ENCODE measurements around the gene PDE1A.

Gene PDE1A

DNA sequence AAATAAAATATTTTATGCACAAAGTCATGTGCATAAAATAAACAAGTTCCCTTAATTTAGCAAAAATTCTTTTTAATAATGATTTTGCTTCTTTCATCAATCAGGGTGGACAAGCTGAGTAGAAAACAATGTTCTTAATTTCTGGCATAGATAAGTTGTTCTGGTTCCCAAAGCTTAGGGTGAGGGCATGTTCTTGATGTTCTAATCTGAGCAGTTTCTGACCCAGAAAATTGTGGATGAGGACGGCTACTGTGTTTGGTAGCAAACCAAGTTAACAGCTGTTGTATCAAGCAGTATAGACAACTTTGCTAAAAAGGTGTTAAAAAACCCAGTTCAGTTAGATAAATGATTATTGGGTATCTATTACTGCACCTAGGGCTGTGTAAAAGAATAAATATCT lies 158.9 kb downstream of the PDE1A start:
- DNase-seq (ENCODE audit: low read depth in 2 of 2): no peak

DNA sequence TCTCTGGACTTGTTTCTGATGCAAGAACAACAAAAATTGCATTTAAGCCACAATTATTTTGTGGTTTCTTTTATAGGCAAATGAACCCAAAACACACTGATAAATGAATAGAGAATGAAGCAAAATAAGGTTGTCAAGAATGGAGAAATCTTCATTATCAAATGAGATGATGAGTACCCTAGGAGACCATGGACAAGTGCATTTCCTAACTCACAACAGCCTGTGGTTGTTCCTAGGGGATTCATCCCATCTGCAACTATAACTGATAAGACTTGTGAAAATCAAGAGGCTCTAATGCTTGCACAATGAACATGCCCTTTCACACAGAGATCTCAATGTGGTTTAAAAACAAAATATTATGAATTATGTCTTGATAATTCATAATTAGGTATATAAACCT lies 159.9 kb downstream of the PDE1A start:
- no peak for DNase-seq (ENCODE audit: low read depth in 2 of 2)

DNA sequence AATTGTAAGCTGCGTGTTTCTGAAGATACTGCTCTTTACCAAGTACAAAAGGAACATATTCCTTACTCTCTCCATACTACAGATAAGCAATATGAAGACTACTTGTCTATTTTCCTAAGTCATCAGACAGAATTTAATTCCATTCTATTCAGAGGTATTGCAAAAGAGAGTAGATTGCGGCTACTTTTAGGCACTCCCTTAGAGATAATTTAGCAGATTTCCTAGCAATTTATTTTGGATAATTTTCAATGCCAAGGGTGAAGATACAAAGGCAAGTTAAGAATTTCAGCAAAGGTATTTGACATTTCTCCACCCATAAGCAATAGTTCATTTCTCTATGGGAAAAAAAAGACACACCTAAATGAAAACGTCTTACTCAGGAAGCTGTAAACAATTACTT lies 161.1 kb downstream of the PDE1A start:
- DNase-seq (ENCODE audit: low read depth in 2 of 2): no peak

DNA sequence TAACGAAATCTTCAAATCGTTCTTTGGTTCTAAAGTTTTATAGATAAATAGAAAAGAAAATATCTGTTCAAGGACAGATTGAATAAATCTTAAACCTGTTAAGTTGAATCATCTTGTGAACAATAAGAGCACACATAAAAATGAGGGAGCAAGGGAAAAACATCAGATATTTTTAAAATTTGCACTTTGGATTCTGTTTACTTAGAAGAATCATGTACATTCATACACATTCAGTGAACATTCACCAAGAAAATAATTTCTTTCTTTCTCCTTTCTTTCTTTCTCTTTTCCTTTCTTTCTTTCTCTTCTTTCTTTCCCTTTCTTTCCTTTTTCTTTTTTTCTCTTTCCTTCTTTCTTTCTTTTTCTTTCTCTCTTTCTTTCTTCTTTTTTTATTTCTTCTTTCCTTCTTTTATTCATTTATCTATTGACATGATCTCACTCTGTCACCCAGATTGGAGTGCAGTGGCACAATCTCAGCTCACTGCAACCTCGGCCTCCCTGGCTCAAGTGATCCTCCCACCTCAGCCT lies 164.9 kb downstream of the PDE1A start:
- no peak for DNase-seq (ENCODE audit: low read depth in 2 of 2)

DNA sequence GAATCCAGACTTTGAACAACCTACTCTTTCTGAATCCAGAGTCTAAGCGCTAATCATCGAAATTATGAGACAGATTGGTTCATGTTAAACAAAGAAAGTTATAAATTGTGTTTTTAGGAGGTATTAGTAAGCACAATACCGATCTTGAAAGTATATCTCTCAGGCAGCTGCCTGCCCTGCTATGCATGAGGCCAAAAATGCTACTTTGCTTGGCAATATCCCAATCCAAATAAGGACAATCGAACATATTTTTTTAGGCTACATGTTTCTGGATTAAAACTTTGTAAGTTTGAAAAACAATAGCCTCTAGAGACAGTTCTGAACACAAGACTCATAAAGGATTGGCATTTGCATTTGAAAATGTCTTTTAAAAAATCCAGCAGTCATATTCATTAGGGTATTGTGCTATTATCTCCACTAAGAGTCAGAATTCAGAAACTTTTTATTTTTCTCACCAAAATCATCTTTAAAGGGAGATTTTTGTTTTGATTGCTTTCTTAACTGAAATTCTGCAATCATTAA lies 167.1 kb downstream of the PDE1A start:
- no peak for DNase-seq (ENCODE audit: low read depth in 2 of 2)

DNA sequence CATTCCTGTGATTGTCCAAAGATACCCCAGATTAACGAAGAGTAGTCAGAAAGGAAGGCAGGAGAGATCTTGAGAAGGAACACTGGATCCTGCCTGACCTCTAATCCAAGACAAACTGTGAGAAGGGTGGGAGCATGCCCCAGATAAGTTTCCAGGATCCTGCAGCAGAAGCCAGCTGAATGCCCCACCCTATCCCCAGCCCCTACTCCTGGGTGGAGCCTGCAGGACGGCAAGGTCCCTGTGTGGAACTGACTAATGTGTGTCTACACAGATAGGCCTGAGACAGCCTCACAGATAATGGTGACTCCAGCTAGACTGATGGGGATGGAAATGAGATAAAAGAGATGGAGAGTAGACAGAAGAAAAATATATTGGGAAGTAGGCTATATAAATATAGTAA lies 174.3 kb downstream of the PDE1A start:
- DNase-seq (ENCODE audit: low read depth in 2 of 2): no peak

DNA sequence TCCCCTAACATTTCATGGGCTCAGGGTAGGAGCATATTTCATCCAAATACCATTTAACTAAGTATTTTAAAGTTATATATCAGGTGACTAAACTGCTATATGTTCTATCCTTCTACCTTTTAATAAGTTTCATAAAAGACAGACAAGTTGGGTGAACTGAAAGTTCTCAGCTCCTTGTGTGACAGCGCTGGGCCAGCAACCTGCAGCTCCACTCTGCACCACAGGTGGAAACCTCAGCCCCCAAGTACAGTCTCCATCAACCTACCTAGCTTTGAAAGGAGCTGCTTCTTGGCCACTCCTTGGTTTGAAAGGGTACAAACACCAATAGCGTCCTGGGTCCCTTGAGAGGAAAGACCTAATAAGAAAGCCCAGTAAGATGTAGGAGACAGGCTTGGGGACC lies 177.9 kb downstream of the PDE1A start:
- DNase-seq (ENCODE audit: low read depth in 2 of 2): no peak

DNA sequence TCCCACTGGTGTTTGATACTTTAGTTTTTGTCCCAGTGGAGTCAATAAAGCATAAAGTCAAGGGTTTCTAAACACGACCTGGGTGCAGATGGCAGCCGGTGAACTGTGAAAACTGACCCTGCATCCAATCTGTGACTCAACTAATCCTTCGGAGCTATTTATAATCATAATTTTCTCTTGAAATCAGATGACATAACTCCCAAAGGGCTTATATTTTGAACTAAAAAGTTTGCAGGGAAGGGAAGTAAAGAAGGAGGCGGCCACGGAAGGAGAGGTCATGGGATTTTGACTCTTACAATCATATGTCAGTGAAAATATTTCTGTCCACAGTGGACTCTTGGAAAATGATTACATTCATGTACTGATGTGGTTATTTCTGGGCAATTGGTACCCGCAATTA lies 178.5 kb downstream of the PDE1A start:
- DNase-seq (ENCODE audit: low read depth in 2 of 2): no peak

DNA sequence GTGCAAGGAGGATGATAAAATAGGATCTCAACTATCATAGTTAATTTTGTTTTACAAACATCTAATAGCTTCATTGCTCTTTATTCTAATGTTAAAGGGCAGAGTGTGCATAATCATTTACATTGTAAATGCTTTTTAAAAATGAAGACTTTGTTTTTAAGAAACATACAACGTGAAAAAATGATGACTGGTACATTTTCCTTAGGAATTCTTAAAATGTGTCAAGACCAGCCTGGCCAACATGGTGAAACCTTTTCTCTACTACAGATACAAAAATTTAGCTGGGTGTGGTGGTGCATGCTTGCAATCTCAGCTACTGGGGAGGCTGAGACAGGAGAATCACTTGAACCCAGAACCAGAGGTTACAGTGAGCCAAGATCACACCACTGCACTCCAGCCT lies 179.0 kb downstream of the PDE1A start:
- no peak for DNase-seq (ENCODE audit: low read depth in 2 of 2)

DNA sequence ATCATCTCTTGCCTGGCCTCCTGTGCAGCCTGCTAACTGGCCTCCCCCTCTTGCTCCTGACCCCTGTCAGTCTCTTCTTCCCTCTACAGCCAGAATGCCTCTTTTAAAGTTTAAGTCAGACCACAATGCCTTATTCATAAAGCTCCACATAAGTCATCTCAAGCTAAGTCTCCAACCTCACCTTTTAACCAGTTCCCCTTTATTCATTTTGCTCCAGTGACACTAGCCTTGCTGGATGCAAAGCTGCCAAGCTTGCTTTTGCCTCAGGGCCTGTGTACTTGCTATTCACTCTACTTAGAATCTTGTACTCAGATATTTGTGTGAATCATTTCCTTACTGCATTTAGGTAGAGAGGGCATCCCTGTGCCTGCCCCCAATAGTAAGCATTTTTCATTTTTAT lies 180.9 kb downstream of the PDE1A start:
- no peak for DNase-seq (ENCODE audit: low read depth in 2 of 2)

DNA sequence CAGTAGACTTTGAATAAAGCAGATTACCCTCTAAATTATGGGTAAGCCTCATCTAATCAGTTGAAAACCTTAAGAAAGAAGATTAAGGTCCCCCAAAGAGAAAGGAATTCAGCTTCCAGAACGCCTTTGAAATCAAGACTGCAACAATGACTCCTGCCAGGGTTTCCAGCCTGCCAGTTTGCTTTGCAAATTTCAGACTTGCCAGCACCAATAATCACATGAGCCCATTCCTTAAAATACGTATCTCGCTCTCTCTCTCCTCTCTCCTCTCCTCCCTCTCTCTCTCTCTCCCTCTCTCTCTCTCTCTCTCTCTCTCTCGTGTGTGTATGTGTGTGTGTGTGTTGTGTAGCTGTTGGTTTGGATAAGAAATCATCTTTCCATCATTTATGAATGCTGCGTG lies 184.2 kb downstream of the PDE1A start:
- no peak for DNase-seq (ENCODE audit: low read depth in 2 of 2)

DNA sequence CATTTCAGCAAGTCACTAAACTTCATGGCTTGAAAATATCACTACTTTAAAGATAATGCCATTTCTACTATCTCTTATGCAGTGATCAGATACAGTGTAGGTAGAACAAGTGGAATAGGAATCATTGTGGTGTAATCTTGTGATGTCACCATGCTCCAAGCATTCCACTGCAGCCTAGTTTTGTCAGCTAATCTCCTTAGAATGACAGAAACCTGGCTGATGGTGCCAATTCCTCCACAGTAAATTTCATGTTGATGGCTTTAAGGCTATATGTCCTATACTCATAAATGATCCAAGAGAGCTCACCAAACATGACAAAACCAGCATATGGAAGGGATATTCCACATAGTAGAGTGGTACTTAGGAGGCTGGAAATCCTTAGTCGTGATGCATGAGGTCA lies 184.9 kb downstream of the PDE1A start:
- no peak for DNase-seq (ENCODE audit: low read depth in 2 of 2)

DNA sequence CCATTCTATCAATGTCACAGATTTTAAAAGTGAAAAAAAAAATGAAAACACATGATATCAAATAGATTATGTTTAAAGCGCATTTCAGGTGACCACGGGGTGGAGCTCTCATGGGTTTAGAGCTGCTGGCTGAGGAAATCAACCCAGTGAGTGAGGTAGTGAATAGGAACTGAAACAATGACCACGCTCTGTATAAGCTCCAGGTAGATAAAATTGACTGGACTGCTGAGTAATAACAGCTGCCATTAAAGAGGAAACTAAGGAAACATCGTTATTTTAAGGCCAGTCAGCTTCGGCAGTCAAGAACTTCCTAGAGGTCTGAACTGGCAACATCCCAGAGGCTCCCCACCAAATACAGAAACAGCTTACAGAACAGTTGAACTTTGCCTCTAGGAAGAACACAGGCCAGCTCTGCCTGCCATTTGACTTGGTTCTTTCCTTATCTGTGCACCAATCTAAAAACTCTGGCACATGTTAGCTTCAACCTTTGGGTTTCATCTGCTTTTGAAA lies 185.9 kb downstream of the PDE1A start:
- peak in 1 of 2 donors; percentile 9 for DNase-seq (ENCODE audit: low read depth in 2 of 2)

DNA sequence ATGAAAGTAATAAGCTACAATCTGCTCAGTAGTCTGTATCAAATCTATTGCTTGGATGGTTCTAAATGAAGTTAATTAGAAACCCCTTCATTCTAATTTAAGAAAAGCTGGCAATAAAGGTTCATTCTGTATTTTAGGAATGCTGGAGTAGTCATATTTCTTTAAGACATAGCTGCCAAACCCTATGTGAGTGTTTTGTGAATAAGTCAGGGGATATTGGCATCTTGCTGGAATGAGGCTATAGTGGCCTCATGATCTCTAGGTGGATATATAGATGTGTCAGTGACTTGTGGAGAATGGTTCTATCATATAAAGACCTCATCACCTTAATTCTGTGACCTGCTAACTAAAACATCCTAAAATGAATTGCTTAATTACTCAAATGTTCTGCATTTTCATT lies 196.3 kb downstream of the PDE1A start:
- DNase-seq (ENCODE audit: low read depth in 2 of 2): no peak

DNA sequence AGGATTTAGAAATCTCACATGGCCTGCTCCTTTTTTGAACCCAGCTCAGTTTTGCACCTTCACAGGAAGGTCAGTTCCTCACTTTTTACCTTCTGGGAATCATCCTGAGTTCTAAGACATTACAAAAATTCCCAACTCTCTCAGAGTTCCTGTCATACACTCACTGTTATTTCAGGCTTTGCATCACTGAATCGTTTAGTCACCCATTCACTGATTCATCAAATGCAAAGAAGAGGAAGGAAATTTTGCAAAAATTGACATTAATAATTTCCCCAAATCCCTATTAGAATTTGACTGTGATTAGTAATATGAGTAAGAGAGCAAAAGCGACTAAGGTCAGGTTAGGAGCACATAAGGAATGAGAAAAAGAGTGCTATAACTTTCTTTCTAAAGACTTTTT lies 197.5 kb downstream of the PDE1A start:
- no peak for DNase-seq (ENCODE audit: low read depth in 2 of 2)

DNA sequence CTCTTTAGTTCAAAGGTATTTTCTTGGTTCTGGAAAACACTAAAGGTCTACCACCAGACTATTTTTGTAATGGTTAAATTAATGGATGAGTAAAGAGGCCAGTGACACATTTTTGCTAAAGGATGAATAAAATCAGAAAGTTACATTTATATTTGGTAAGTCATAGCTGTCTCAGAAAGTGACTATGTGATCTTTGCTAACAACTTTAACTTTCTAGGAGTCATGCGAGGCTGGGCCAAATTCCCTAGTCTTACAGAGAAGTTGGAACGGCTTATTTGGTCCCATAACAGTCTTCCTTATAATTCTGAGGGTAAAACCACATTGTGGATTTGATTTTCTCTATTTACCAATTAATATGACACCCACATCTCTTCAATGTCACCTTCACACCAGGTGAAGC lies 198.1 kb downstream of the PDE1A start:
- DNase-seq (ENCODE audit: low read depth in 2 of 2): no peak

DNA sequence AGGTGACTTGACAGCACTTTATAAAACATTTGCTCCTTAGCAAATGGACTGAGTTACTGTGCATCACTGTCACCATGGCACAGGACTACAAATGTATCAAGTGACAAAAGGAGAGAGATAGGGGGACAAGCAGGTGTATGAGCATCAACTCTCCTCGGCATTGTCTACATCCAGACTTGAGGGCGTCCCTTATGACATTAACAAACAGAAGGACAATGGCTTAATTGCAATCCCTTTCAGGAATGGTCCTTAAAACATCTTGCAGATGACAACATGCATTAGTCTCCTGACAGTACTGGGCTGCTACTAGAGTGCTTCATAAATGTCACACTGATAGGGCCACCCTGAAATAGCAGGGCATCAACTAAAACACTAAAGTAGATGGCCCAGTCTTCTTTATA lies 198.8 kb downstream of the PDE1A start:
- DNase-seq (ENCODE audit: low read depth in 2 of 2): no peak

DNA sequence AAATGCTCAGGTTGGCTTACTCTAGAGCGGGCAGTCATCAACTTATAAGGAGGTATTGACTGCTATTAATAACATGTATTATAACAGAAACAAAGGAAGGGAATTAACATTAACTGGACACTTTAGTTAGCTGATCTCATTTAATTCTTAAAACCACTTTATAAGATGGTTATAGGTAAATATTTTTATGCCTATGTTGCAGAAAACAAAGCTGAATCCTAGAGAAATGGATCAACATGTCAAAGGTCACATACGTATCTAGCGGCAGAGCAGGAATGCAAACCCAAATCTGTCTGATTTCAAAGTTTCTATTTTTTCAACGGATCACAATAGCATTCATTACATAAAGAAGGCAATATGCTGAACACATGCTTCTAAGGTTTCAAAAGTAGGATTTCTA lies 200.0 kb downstream of the PDE1A start:
- DNase-seq (ENCODE audit: low read depth in 2 of 2): no peak

DNA sequence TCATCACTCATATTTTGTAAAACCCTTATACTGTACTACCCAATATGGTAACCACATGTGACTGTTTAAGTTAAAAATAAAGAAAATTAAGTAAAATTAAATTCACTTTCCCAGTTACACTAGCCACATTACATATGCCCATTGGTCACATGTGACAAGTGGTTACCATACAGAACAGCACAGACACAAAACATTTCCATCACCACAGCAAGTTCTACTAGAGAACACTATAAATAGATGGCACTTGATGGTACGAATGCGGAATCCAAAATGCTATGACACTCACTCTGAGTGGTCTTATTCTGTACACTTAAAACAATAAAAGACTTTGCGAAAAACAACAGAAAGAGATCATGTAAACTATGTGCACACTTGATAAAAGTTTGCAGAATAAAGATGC lies 202.2 kb downstream of the PDE1A start:
- DNase-seq (ENCODE audit: low read depth in 2 of 2): no peak

DNA sequence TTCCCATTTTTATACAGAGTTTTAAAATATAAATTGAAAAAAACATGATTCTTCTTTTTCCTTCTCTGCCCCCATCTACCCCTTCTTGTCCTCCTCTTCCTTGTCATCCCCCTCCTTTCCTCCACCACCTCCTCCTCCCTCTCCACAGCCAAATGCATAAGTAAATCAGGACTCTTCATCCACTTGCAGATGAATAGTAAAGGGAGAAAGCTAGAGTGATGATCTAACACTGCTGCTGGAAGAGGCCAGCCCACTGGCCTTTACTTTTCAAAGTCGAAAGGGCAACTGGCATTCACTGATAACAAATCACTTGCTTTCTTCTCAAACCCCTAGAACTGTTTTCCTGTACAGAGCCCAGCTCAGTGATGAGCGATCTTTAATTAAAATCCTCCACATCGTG lies 205.8 kb downstream of the PDE1A start:
- DNase-seq (ENCODE audit: low read depth in 2 of 2): no peak

DNA sequence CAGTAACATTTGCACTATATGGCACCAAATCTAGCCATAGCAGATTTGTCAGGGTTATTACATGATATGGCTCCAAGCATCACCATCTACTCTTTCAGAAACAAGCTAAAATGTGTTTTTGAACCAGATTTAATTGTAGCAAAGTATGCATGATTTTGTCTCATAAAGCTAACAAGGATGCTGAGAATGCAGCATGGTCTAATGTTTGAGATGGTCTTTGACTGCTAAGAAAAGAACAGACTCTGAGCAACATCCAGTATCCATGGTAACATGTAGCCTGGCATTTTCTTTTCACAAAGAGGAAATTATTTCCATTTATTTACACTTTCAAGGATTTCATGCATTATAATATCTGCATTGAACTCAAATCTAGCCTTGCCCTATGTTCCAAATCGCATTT lies 206.5 kb downstream of the PDE1A start:
- no peak for DNase-seq (ENCODE audit: low read depth in 2 of 2)

DNA sequence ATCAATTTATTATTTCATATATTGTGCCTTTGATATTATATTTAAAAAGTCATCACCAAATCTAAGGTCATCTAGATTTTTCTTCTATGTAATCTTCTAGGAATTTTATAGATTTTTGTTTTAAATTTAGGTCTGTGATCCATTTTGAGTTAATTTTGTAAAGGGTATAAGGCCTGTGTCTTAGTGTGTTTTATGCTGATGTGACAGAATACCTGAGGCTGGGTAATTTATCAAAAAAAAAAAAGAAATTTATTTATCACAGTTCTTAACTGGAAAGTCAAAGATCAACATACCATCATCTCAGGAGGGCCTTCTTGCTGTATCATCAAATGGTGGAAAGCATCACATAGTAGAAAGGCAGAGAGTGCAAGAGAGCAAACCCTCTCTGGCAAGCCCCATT lies 216.2 kb downstream of the PDE1A start:
- DNase-seq (ENCODE audit: low read depth in 2 of 2): no peak

DNA sequence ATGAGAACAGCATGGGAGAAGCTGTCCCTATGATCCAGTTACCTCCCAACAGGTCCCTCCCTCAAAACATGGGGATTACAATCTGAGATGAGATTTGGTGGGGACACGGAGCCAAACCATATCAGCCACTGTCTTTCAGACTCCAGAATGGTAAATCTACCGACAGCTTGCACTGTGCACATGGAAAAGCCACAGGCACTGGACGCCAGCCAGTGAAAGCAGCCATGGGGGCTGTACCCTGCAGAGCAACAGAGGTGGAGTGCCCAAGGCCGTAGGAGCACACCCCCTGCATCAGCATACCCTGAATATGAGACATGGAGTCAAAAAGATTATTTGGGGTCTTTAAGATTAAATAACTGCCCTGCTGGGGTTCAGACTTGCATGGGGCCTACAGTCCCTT lies 218.4 kb downstream of the PDE1A start:
- no peak for DNase-seq (ENCODE audit: low read depth in 2 of 2)

DNA sequence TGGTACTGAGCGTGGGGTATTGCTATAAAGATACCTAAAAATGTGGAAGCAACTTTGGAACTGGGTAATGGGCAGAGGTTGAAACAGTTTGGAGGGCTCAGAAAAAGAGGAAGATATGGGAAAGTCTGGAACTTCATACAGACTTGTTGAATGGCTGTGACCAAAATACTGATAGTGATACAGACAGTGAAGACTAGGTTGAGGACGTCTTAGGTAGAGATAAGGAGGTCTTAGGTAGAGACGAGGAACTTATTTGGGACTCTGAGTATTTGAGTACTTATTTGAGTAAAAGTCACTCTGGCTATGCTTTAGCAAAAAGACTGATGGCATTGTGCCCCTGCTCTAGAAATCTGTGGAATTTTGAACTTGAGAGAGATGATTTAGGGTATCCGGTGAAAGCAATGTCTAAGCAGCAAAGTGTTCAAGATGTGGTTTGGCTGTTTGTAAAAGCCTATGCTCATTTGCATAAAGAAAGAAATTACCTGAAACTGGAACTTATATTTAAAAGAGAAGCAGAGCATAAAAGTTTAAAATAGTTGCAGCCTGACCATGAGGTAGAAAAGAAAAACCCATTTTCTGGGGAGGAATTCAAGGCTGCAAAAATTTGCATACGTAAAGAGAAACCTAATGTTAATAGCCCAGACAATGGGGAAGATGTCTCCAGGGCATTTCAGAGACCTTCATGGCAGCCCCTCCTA lies 219.6 kb downstream of the PDE1A start:
- no peak for DNase-seq (ENCODE audit: low read depth in 2 of 2)

All from stimulated activated CD4-positive, alpha-beta T cell treated with anti-CD3 and anti-CD28 coated beads, Interleukin-15, amount 100 ng/mL, for 48 hours (primary cell).